Liver (tissue), 9 donors: ENCODE measurements around the gene COQ6. TPM values are rescaled to one million over a fixed set of nuclear protein-coding genes. Genes with fewer than 3 reads are reported as not detected.

ENCODE experiments used
- DNase-seq: peaks from one replicate; pipeline ENCODE4 v3.0.0-alpha.2; 2017; ENCODE audit warnings: low spot score
- H3K27ac ChIP-seq, 2 donors: one replicate each; pipeline ENCODE4 v1.7.0; 2013; ENCODE audit warnings: inconsistent platforms in 2 of 2, low read length in 2 of 2, control low read depth in 1 of 2, low read depth in 1 of 2, mild to moderate bottlenecking in 1 of 2
- H3K27me3 ChIP-seq, 4 donors: one replicate each; pipeline versions ENCODE4 v1.6.1 to v1.7.0; 2013; ENCODE audit warnings: low read length in 3 of 4, inconsistent platforms in 1 of 4, mild to moderate bottlenecking in 1 of 4, moderate library complexity in 1 of 4; ENCODE audit not compliant: control insufficient read depth in 4 of 4, insufficient read depth in 4 of 4
- H3K36me3 ChIP-seq, 4 donors: one replicate each; pipeline versions ENCODE4 v1.6.1 to v1.7.0; 2013; ENCODE audit warnings: low read length in 3 of 4, mild to moderate bottlenecking in 3 of 4, low read depth in 1 of 4, moderate library complexity in 1 of 4; ENCODE audit not compliant: control insufficient read depth in 4 of 4, insufficient read depth in 3 of 4
- H3K4me1 ChIP-seq, 4 donors: one replicate each; pipeline versions ENCODE4 v1.6.1 to v1.7.0; 2013; ENCODE audit warnings: low read length in 3 of 4, mild to moderate bottlenecking in 3 of 4, moderate library complexity in 1 of 4; ENCODE audit not compliant: control insufficient read depth in 4 of 4, insufficient read depth in 4 of 4
- H3K4me3 ChIP-seq, 3 donors: one replicate each; pipeline versions ENCODE4 v1.6.1 to v1.7.0; 2013; ENCODE audit warnings: low read length in 3 of 3, control low read depth in 1 of 3, low read depth in 1 of 3, mild to moderate bottlenecking in 1 of 3
- H3K9ac ChIP-seq, 2 donors: one replicate each; pipeline ENCODE4 v1.7.0; 2013; ENCODE audit warnings: low read length in 2 of 2, mild to moderate bottlenecking in 2 of 2, moderate library complexity in 2 of 2, control low read depth in 1 of 2, low read depth in 1 of 2
- H3K9me3 ChIP-seq, 4 donors: one replicate each; pipeline versions ENCODE4 v1.6.1 to v1.7.0; 2013; ENCODE audit warnings: low read length in 3 of 4; ENCODE audit not compliant: control insufficient read depth in 4 of 4
- EGR1 ChIP-seq, 2 donors: IDR thresholded peaks; 2 replicates each; pipeline ENCODE4 v1.6.1; 2016 to 2018; ENCODE audit warnings: antibody characterized with exemption in 2 of 2, low read depth in 2 of 2
- GABPA ChIP-seq, 2 donors: IDR thresholded peaks in 1 of 2; conservative IDR thresholded peaks in 1 of 2; 2 replicates each; pipeline ENCODE4 v1.6.1; 2016; ENCODE audit warnings: antibody characterized with exemption in 2 of 2, mild to moderate bottlenecking in 1 of 2, moderate library complexity in 1 of 2
- HNF4A ChIP-seq, 2 donors: conservative IDR thresholded peaks; 2 replicates each; pipeline ENCODE4 v1.6.1; 2016; ENCODE audit warnings: antibody characterized with exemption in 2 of 2, mild to moderate bottlenecking in 2 of 2
- HNF4G ChIP-seq: IDR thresholded peaks from 2 replicates; pipeline ENCODE4 v1.6.1; 2016; ENCODE audit warnings: antibody characterized with exemption
- NR2F2 ChIP-seq: IDR thresholded peaks from 2 replicates; pipeline ENCODE4 v1.6.1; 2016; ENCODE audit warnings: antibody characterized with exemption
- SP1 ChIP-seq: IDR thresholded peaks from 2 replicates; pipeline ENCODE4 v1.6.1; 2018; ENCODE audit warnings: antibody characterized with exemption, mild to moderate bottlenecking
- TAF1 ChIP-seq: conservative IDR thresholded peaks from 2 replicates; pipeline ENCODE4 v1.6.1; 2016; ENCODE audit warnings: antibody characterized with exemption, mild to moderate bottlenecking
- YY1 ChIP-seq: IDR thresholded peaks from 2 replicates; pipeline ENCODE4 v1.6.1; 2016; ENCODE audit warnings: antibody characterized with exemption, mild to moderate bottlenecking
- WGBS: extraction: QIAGEN DNeasy Blood & Tissue Kit; methylation state at CpG from one replicate; pipeline ENCODE4 v1.1.7; 2013; 5-methylcytosine and 5-hydroxymethylcytosine counted together
- polyA plus RNA-seq, 2 donors: library from polyadenylated mRNA; stranded (reverse) in 1 of 2; unstranded in 1 of 2; fragments of 200-250 nt in 1 of 2; fragments of >200 nt in 1 of 2; fragmentation: Nextera tagmentation in 1 of 2; extraction: Ambion mirVana in 1 of 2; gene quantifications; one replicate each; pipeline versions ENCODE4 v1.2.1 to v1.2.3, GENCODE V29; 2013 to 2015
- total RNA-seq, 2 donors: library from RNA; depleted of rRNA; stranded (reverse); fragments of >200 nt; gene quantifications; one replicate each; pipeline ENCODE4 v1.2.3, GENCODE V29; 2014
- TF ChIP-seq, protein P1 (sequence below): IDR thresholded peaks from 2 replicates; pipeline ENCODE4 v1.6.1; 2016; ENCODE audit warnings: antibody characterized with exemption
- TF ChIP-seq, protein P2 (sequence below): fragments of 150-350 bp; IDR thresholded peaks from 2 replicates; pipeline ENCODE4 v1.5.1; 2017; ENCODE audit warnings: improper control_type of control experiment, low read depth, low read length; ENCODE audit not compliant: missing input control
- TF ChIP-seq, protein P3 (sequence below): IDR thresholded peaks from 2 replicates; pipeline ENCODE4 v1.6.1; 2016; ENCODE audit warnings: antibody characterized with exemption
- TF ChIP-seq, protein P4 (sequence below): IDR thresholded peaks from 2 replicates; pipeline ENCODE4 v1.6.1; 2016; ENCODE audit warnings: antibody characterized with exemption, mild to moderate bottlenecking
- TF ChIP-seq, protein P5 (sequence below): IDR thresholded peaks from 2 replicates; pipeline ENCODE4 v1.6.1; 2016; ENCODE audit warnings: antibody characterized with exemption
- donor health status: healthy.
- donor health status: healthy.
- donor health status: healthy.
- donor health status: healthy.
- donor health status: healthy.

Gene COQ6
- total and polyA plus RNA-seq, 4 donors: 12.6 to 33.7 (median 18.5) TPM

DNA sequence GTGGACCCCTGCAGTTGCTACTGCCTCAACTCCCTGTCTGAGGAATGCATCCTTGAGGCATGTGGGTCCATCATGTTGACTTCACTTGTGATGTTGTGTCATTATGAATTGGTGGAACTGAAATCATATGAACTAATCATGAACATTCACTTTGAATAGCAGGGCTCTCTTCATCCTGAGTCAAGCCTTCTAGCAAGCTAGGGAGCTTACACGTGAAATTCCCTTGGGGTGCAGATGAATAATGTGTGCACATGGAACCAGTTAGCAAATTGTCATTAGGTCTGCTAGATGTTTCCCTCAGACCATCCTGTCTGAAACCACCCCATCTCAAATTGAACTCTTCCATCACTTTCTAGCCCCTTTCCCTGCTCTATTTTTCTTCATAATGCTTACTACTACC, 3.6 kb downstream of the COQ6 start (continued):
- TF ChIP-seq GABPA (IDR thresholded peaks at IDR 0.05 in 1 of 2, conservative IDR thresholded peaks at IDR 0.05 in 1 of 2) (no peak), HNF4A (conservative IDR thresholded peaks at IDR 0.05) (no peak)

DNA sequence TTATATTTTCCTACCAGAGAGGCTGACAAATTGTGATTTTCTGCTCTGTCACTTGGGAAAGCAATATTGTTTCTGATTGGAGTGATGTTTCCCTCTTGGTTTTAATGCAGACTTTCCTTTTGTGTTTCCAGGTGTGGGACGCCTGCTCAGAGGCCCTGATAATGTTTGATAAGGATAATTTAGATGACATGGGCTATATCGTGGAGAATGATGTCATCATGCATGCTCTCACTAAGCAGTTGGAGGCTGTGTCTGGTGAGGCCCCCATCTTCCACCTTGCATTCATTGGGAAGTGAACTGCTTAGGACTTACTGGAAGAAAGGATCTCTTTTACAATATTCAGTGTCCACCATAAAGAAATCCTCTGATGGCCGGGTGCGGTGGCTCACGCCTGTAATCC, 5.6 kb downstream of the COQ6 start:
- no peak overlapping the region for H3K4me3 ChIP-seq
- H3K9ac ChIP-seq: no peak overlapping the region
- 88% methylated on average over 5 of the region's 5 CpGs for WGBS
- H3K9me3 ChIP-seq: no peaks in the 10 kb centered on the region
- TF ChIP-seq, protein P1, sequence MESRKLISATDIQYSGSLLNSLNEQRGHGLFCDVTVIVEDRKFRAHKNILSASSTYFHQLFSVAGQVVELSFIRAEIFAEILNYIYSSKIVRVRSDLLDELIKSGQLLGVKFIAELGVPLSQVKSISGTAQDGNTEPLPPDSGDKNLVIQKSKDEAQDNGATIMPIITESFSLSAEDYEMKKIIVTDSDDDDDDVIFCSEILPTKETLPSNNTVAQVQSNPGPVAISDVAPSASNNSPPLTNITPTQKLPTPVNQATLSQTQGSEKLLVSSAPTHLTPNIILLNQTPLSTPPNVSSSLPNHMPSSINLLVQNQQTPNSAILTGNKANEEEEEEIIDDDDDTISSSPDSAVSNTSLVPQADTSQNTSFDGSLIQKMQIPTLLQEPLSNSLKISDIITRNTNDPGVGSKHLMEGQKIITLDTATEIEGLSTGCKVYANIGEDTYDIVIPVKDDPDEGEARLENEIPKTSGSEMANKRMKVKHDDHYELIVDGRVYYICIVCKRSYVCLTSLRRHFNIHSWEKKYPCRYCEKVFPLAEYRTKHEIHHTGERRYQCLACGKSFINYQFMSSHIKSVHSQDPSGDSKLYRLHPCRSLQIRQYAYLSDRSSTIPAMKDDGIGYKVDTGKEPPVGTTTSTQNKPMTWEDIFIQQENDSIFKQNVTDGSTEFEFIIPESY: no peak
- TF ChIP-seq, protein P2, sequence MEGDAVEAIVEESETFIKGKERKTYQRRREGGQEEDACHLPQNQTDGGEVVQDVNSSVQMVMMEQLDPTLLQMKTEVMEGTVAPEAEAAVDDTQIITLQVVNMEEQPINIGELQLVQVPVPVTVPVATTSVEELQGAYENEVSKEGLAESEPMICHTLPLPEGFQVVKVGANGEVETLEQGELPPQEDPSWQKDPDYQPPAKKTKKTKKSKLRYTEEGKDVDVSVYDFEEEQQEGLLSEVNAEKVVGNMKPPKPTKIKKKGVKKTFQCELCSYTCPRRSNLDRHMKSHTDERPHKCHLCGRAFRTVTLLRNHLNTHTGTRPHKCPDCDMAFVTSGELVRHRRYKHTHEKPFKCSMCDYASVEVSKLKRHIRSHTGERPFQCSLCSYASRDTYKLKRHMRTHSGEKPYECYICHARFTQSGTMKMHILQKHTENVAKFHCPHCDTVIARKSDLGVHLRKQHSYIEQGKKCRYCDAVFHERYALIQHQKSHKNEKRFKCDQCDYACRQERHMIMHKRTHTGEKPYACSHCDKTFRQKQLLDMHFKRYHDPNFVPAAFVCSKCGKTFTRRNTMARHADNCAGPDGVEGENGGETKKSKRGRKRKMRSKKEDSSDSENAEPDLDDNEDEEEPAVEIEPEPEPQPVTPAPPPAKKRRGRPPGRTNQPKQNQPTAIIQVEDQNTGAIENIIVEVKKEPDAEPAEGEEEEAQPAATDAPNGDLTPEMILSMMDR: no peak
- H3K27me3 ChIP-seq: no peaks in the 10 kb centered on the region
- no peak overlapping the region for H3K27ac ChIP-seq
- peaks cover 7 to 53% (median 45%) of the 10 kb centered on the region in 4 donors for H3K36me3 ChIP-seq
- no peak for DNase-seq
- peaks cover 3 to 9% (median 6%) of the 10 kb centered on the region in 4 donors for H3K4me1 ChIP-seq

DNA sequence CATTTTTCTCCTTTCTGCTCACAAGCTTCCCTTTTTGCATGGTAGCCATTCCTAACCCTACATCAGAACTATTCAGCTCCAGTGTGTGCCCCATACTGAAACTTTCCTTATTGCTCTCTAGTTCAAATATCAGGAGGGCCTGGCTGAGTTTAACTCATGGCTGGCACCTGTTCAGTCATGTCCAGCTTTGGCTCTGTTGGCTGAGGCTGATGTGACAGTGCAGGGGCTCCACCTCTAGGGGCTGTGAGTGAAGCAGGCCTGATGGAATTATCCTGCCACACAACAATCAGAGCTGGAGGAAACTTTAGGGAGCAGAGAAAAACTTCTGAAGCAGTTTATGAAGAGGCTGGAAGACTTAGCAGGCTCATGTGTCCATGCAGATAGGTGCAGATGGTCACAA, 8.5 kb downstream of the COQ6 start:
- H3K9me3 ChIP-seq: no peaks in the 10 kb centered on the region
- H3K36me3 ChIP-seq: peaks cover 8 to 75% (median 66%) of the 10 kb centered on the region in 4 donors
- H3K27me3 ChIP-seq: no peaks in the 10 kb centered on the region
- TF ChIP-seq GABPA (IDR thresholded peaks at IDR 0.05 in 1 of 2, conservative IDR thresholded peaks at IDR 0.05 in 1 of 2) (no peak), YY1 (no peak), SP1 (no peak), HNF4G (no peak), TAF1 (no peak), EGR1 (IDR thresholded peaks at IDR 0.05; ENCODE audit: low read depth in 2 of 2) (no peak), NR2F2 (no peak)
- TF ChIP-seq, protein P3, sequence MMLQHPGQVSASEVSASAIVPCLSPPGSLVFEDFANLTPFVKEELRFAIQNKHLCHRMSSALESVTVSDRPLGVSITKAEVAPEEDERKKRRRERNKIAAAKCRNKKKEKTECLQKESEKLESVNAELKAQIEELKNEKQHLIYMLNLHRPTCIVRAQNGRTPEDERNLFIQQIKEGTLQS: no peak
- TF ChIP-seq, protein P1: no peak
- TF ChIP-seq, protein P4, sequence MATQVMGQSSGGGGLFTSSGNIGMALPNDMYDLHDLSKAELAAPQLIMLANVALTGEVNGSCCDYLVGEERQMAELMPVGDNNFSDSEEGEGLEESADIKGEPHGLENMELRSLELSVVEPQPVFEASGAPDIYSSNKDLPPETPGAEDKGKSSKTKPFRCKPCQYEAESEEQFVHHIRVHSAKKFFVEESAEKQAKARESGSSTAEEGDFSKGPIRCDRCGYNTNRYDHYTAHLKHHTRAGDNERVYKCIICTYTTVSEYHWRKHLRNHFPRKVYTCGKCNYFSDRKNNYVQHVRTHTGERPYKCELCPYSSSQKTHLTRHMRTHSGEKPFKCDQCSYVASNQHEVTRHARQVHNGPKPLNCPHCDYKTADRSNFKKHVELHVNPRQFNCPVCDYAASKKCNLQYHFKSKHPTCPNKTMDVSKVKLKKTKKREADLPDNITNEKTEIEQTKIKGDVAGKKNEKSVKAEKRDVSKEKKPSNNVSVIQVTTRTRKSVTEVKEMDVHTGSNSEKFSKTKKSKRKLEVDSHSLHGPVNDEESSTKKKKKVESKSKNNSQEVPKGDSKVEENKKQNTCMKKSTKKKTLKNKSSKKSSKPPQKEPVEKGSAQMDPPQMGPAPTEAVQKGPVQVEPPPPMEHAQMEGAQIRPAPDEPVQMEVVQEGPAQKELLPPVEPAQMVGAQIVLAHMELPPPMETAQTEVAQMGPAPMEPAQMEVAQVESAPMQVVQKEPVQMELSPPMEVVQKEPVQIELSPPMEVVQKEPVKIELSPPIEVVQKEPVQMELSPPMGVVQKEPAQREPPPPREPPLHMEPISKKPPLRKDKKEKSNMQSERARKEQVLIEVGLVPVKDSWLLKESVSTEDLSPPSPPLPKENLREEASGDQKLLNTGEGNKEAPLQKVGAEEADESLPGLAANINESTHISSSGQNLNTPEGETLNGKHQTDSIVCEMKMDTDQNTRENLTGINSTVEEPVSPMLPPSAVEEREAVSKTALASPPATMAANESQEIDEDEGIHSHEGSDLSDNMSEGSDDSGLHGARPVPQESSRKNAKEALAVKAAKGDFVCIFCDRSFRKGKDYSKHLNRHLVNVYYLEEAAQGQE: no peak
- TF ChIP-seq, protein P5, sequence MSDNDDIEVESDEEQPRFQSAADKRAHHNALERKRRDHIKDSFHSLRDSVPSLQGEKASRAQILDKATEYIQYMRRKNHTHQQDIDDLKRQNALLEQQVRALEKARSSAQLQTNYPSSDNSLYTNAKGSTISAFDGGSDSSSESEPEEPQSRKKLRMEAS: no peak
- no peak overlapping the region for H3K27ac ChIP-seq
- no peak overlapping the region for H3K9ac ChIP-seq
- no peak overlapping the region for H3K4me3 ChIP-seq
- no peak for DNase-seq
- no peaks in the 10 kb centered on the region for H3K4me1 ChIP-seq
